ENCODE results near the gene SFT2D1.
"Not testable (repeated sequence)": the region's sequence is repeated elsewhere in the genome, so short reads cannot be mapped to it uniquely, and the experiment has no call there.

SFT2D1 gene

DNA sequence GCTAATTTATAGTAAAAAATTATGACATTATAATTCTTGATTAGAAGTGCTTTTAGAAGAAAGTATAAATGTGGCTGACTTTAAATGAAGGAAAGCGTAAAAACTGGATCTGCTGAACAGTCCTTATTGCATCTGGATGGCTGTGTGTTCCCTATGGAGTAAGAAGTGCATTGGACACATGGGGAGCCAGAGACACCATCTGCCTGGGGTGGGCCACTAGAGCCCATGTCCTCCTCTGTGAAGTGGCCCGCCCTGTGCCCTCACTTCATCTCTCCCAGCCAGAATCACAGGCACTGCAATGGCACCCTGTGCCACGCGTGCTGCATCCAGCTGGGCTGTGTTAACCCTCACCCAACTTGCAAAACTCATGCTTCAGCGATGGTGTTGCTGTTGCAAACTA lies 13.2 kb upstream of the SFT2D1 start:
- ATAC-seq (replicated peaks; ENCODE audit: extremely low read depth, poor library complexity, severe bottlenecking) (no peak), DNase-seq (ENCODE audit: low spot score in 2 of 2) (no peak)
- H3K27ac Mint-ChIP-seq (ENCODE audit: low read depth): no peak overlapping the region
- no peaks in the 10 kb centered on the region for H3K9me3 Mint-ChIP-seq
- H3K36me3 Mint-ChIP-seq (ENCODE audit: insufficient read depth): no peaks in the 10 kb centered on the region
- H3K27me3 Mint-ChIP-seq: peaks cover 39% of the 10 kb centered on the region
- no peak overlapping the region for H3K4me3 Mint-ChIP-seq
- no peaks in the 10 kb centered on the region for H3K4me1 Mint-ChIP-seq

DNA sequence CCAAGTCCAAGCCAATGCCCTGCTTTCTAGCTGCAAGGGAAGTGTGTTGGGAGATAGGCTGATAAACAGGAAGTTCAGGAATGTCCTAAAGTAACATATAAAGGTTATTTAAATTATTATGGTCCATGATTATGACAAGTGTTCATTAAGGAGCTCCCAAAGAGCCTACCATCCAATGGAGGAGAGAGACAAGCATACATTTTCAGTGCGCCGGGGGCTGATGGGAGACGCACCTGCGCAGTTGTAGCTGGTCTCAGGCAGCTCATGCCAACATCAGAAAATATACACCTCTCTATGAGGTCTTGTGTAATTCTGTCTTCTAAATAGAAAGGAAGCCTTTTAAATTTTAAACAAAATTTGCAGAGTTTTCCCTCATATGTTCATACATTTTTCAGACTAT lies 12.6 kb upstream of the SFT2D1 start:
- H3K4me1 Mint-ChIP-seq: no peaks in the 10 kb centered on the region
- ATAC-seq (replicated peaks; ENCODE audit: extremely low read depth, poor library complexity, severe bottlenecking): no peak
- no peak overlapping the region for H3K27ac Mint-ChIP-seq (ENCODE audit: low read depth)
- H3K4me3 Mint-ChIP-seq: no peak overlapping the region
- peaks cover 33% of the 10 kb centered on the region for H3K27me3 Mint-ChIP-seq
- DNase-seq (ENCODE audit: low spot score in 2 of 2): no peak
- H3K9me3 Mint-ChIP-seq: no peaks in the 10 kb centered on the region
- no peaks in the 10 kb centered on the region for H3K36me3 Mint-ChIP-seq (ENCODE audit: insufficient read depth)

- H3K4me3 Mint-ChIP-seq: no peak overlapping the region
- H3K4me1 Mint-ChIP-seq: no peaks in the 10 kb centered on the region
- H3K27ac Mint-ChIP-seq (ENCODE audit: low read depth): no peak overlapping the region
- H3K9me3 Mint-ChIP-seq: no peaks in the 10 kb centered on the region
- no peak for DNase-seq (ENCODE audit: low spot score in 2 of 2)
- no peaks in the 10 kb centered on the region for H3K36me3 Mint-ChIP-seq (ENCODE audit: insufficient read depth)
- H3K27me3 Mint-ChIP-seq: peaks cover 25% of the 10 kb centered on the region
- ATAC-seq (replicated peaks; ENCODE audit: extremely low read depth, poor library complexity, severe bottlenecking): no peak
These were observed 11.8 kb upstream of the SFT2D1 start for GRCh38 chr6:166354143-166354542.

GRCh38 chr6:166353507-166353906 lies 11.2 kb upstream of the SFT2D1 start:
- Mint-ChIP-seq H3K9me3 (no peaks in the 10 kb centered on the region), H3K4me3 (no peak overlapping the region), H3K27me3 (peaks cover 19% of the 10 kb centered on the region), H3K36me3 (ENCODE audit: insufficient read depth) (no peaks in the 10 kb centered on the region), H3K4me1 (no peaks in the 10 kb centered on the region), H3K27ac (ENCODE audit: low read depth) (no peak overlapping the region)
- DNase-seq (ENCODE audit: low spot score in 2 of 2) (no peak), ATAC-seq (replicated peaks; ENCODE audit: extremely low read depth, poor library complexity, severe bottlenecking) (no peak)

DNA sequence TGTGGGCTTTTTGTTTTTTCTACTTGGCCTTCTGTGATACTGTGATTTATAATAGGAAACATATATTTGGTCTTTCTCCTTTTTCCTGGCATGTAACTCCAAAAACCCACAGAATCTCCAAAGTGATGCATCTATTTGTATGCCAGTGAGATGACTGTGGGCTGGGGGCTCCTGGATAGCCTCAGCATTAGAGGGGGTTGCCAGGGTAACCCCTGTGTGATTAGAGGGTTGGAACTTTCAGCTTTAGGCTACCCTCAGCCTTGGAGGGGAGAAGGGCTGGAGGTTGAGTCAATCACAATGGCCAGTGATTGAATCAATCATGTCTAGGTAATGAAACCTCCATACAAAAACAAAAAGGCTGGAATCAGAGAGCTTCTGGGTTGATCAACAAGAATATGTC lies 10.6 kb upstream of the SFT2D1 start:
- Mint-ChIP-seq H3K4me3 (no peak overlapping the region), H3K27me3 (peaks cover 13% of the 10 kb centered on the region), H3K27ac (ENCODE audit: low read depth) (no peak overlapping the region), H3K9me3 (no peaks in the 10 kb centered on the region), H3K4me1 (no peaks in the 10 kb centered on the region), H3K36me3 (ENCODE audit: insufficient read depth) (no peaks in the 10 kb centered on the region)
- ATAC-seq (replicated peaks; ENCODE audit: extremely low read depth, poor library complexity, severe bottlenecking): no peak
- DNase-seq (ENCODE audit: low spot score in 2 of 2): no peak

DNA sequence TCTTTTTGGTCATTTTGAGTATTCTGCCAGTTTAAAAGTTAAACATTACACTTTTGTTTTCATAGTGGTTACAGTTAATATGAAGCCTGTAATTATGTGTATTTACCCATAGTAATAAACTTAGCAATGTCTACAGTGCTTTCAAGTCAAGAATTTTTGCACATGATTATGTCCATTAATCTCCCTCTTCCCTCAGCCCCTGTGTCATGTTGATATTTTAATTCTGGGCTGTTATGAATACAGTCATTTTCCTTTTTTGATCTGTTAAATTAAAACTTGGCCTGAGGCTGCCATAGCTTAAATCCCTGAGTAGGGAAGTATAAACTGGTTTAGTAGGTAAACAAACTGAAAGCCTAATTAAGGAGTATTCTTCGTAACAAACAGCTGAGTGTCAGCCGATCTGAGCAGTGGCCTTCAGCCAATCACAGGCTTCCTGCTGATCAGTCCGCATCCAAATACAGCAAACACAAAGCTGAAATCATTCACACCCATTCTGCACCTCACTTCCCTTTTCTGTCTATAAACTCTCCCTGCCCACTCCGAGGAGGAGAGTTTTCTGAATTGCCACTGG lies 9.5 kb upstream of the SFT2D1 start:
- H3K27me3 Mint-ChIP-seq: peaks cover 13% of the 10 kb centered on the region
- no peaks in the 10 kb centered on the region for H3K4me1 Mint-ChIP-seq

DNA sequence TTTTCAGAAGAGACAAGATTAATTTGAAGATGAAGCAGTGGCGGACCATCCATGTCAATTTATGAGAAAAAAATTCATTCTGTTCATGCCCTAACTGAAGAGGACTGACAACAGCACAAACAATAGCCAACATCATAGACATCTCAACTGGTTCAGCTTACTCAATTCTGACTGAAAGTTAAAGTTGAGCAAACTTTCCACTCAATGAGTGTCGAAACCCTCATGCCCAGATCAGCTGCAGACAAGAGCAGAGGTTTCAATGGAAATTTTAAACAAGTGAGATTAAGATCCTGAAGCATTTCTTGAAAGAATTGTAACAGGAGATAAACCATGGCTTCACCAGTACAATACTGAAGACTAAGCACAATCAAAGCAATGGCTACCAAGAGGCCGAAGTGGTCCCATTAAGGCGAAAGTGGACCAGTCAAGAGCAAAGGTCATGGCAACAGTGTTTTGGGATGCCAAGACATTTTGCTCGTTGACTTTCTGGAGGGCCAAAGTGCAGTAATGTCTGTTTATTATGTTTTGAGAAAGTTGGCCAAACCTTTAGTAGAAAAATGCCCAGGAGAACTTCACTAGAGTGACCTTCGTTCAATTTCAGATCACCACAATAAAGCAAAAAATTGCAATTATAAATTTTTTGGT lies 6.1 kb upstream of the SFT2D1 start:
- no peak for ATAC-seq (replicated peaks; ENCODE audit: extremely low read depth, poor library complexity, severe bottlenecking)
- no peak overlapping the region for H3K4me3 Mint-ChIP-seq
- no peaks in the 10 kb centered on the region for H3K27me3 Mint-ChIP-seq

More for the DNA sequence above, 9.5 kb upstream of the SFT2D1 start:
- DNase-seq (ENCODE audit: low spot score in 2 of 2) (no peak), ATAC-seq (replicated peaks; ENCODE audit: extremely low read depth, poor library complexity, severe bottlenecking) (no peak)
- Mint-ChIP-seq H3K4me3 (no peak overlapping the region), H3K27ac (ENCODE audit: low read depth) (no peak overlapping the region), H3K9me3 (no peaks in the 10 kb centered on the region), H3K36me3 (ENCODE audit: insufficient read depth) (no peaks in the 10 kb centered on the region)

DNA sequence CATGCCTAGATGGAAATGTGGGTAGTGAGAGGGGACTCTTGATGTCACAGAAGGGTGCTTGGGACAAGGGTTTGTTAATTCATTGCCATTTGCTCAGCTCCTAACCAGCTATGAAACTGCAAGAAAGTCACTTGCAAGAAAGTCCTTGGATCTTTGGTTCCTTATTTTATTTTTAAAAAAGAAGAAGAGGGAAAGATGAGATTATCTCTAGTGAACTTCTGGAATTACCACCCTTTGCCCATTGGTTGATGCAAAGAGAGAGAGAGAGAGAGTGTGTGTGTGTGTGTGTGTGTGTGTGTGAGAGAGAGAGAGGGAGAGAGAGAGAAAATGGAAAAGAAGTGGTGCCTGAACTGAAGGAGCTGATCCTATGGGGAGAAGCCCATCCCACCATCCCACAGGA lies 4.6 kb upstream of the SFT2D1 start:
- H3K9me3 Mint-ChIP-seq: no peaks in the 10 kb centered on the region
- no peak overlapping the region for H3K4me3 Mint-ChIP-seq
- H3K27me3 Mint-ChIP-seq: no peaks in the 10 kb centered on the region
- DNase-seq (ENCODE audit: low spot score in 2 of 2): no peak
- H3K27ac Mint-ChIP-seq (ENCODE audit: low read depth): no peak overlapping the region
- H3K36me3 Mint-ChIP-seq (ENCODE audit: insufficient read depth): no peaks in the 10 kb centered on the region
- no peak for ATAC-seq (replicated peaks; ENCODE audit: extremely low read depth, poor library complexity, severe bottlenecking)
- H3K4me1 Mint-ChIP-seq: peaks cover 1% of the 10 kb centered on the region

More for the DNA sequence above, 6.1 kb upstream of the SFT2D1 start:
- DNase-seq (ENCODE audit: low spot score in 2 of 2): no peak
- no peak overlapping the region for H3K27ac Mint-ChIP-seq (ENCODE audit: low read depth)
- no peaks in the 10 kb centered on the region for H3K36me3 Mint-ChIP-seq (ENCODE audit: insufficient read depth)
- H3K9me3 Mint-ChIP-seq: no peaks in the 10 kb centered on the region
- no peaks in the 10 kb centered on the region for H3K4me1 Mint-ChIP-seq

GRCh38 chr6:166346449-166346848 lies 4.1 kb upstream of the SFT2D1 start:
- no peak overlapping the region for H3K4me3 Mint-ChIP-seq
- no peak overlapping the region for H3K27ac Mint-ChIP-seq (ENCODE audit: low read depth)
- H3K36me3 Mint-ChIP-seq (ENCODE audit: insufficient read depth): no peaks in the 10 kb centered on the region
- ATAC-seq (replicated peaks; ENCODE audit: extremely low read depth, poor library complexity, severe bottlenecking) (no peak), DNase-seq (ENCODE audit: low spot score in 2 of 2) (no peak)
- no peaks in the 10 kb centered on the region for H3K9me3 Mint-ChIP-seq
- H3K27me3 Mint-ChIP-seq: no peaks in the 10 kb centered on the region
- H3K4me1 Mint-ChIP-seq: peaks cover 6% of the 10 kb centered on the region

DNA sequence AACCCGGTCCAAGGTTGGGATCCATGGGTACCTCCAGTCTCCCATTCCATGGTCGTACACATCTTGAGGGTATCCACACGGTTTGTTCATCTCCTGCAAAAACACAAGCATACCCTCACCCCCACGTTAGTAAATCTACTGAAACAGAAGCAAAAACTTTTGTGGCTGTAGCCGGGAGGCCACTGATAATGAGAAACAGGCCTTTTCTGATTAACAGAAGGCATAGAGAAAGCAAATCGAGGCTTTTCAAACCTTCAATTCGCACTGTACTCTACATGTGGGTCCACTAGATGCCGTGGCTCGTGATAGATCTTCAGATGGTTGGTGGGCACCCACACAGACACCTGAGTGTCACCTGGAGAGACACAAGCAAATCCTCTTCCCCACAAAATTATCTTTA lies 3.3 kb upstream of the SFT2D1 start:
- DNase-seq (ENCODE audit: low spot score in 2 of 2); H3K4me1 Mint-ChIP-seq; H3K9me3 Mint-ChIP-seq; ATAC-seq (replicated peaks; ENCODE audit: extremely low read depth, poor library complexity, severe bottlenecking); H3K4me3 Mint-ChIP-seq; H3K27me3 Mint-ChIP-seq; H3K36me3 Mint-ChIP-seq (ENCODE audit: insufficient read depth); H3K27ac Mint-ChIP-seq (ENCODE audit: low read depth): not testable (repeated sequence)

DNA sequence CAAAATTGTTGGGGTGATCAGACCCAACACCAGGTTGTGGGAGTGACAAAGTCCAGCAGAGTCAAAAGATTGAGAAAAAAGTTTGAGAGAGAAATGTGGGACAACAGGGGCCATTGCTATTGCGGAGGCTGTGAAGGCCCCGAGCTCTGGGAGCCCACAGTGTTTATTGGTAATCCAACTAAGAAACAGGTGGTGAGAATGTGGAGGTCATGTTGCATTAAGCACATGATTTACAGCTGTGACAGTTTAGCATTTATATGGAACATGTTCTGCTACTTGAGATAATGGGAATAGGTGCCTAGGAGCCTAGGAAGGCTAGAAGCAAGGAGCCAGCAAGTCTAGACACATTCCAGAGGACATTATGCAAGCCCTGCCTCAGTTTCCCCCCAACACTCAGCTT lies 2.6 kb upstream of the SFT2D1 start:
- not testable (repeated sequence) for H3K27me3 Mint-ChIP-seq; ATAC-seq (replicated peaks; ENCODE audit: extremely low read depth, poor library complexity, severe bottlenecking); H3K4me3 Mint-ChIP-seq; H3K9me3 Mint-ChIP-seq; H3K27ac Mint-ChIP-seq (ENCODE audit: low read depth); H3K36me3 Mint-ChIP-seq (ENCODE audit: insufficient read depth); H3K4me1 Mint-ChIP-seq; DNase-seq (ENCODE audit: low spot score in 2 of 2)

- Mint-ChIP-seq H3K4me1 (peaks cover 6% of the 10 kb centered on the region), H3K27ac (ENCODE audit: low read depth) (no peak overlapping the region), H3K4me3 (no peak overlapping the region)
These were observed 1.9 kb upstream of the SFT2D1 start for GRCh38 chr6:166344240-166344639.

DNA sequence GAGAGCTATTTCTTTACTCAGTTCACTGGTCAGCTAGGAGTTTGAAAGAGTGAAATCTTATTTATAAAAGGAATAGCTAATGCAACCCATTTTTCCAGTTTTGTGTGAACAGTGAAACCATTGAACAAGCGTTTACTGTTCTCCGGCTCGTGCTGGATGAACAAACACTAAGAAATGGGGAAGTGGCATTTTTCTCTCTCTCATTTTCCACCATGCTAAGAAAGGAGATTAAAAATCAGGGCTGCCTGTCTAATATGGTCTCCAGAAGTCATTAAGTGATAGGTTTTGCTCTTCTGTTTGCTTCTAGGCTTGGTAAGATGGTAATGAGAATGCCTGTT lies 774 bp upstream of the SFT2D1 start:
- H3K27me3 Mint-ChIP-seq: no peaks in the 10 kb centered on the region
- H3K9me3 Mint-ChIP-seq: no peaks in the 10 kb centered on the region
- no peak for ATAC-seq (replicated peaks; ENCODE audit: extremely low read depth, poor library complexity, severe bottlenecking)
- peaks cover 6% of the 10 kb centered on the region for H3K4me1 Mint-ChIP-seq
- DNase-seq (ENCODE audit: low spot score in 2 of 2): no peak
- peak overlapping the region; percentile 23 for H3K27ac Mint-ChIP-seq (ENCODE audit: low read depth)
- no peaks in the 10 kb centered on the region for H3K36me3 Mint-ChIP-seq (ENCODE audit: insufficient read depth)
- H3K4me3 Mint-ChIP-seq: peak overlapping the region; percentile 78

More at GRCh38 chr6:166344240-166344639, 1.9 kb upstream of the SFT2D1 start:
- DNase-seq (ENCODE audit: low spot score in 2 of 2) (no peak), ATAC-seq (replicated peaks; ENCODE audit: extremely low read depth, poor library complexity, severe bottlenecking) (no peak)
- Mint-ChIP-seq H3K36me3 (ENCODE audit: insufficient read depth) (no peaks in the 10 kb centered on the region), H3K9me3 (no peaks in the 10 kb centered on the region), H3K27me3 (no peaks in the 10 kb centered on the region)

Measured in central memory CD8-positive, alpha-beta T cell (primary cell).